NCI-H2107 (cell line): ENCODE results near the gene ATP6AP2.
"Not testable (repeated sequence)": the region's sequence is repeated elsewhere in the genome, so short reads cannot be mapped to it uniquely, and the experiment has no call there.

ENCODE experiments used
- DNase-seq: peaks from one replicate; lab custom pipeline; 2025; lab: John Stamatoyannopoulos, UW

ATP6AP2 gene

DNA sequence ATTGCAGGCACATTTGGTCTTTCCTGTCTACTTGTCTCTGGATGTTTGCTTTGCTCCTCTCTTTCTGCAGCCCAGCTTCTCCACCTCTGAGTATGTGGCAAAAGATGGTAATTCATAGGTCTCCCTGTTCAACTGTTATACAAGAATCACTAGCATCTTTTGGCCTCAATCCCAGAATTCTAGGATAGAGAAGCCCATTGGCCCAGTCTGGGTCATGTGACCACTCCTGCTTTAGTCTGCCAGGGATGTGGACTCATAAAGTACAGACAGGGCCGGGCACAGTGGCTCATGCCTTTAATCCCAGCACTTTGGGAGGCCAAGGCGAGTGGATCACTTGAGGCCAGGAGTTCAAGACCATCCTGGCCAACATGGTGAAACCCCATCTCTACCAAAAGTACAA lies 5.4 kb upstream of the ATP6AP2 start:
- DNase-seq, result not testable (repeated sequence)

GRCh38 chrX:40576291-40576690 lies 4.5 kb upstream of the ATP6AP2 start:
- no peak for DNase-seq

- DNase-seq, result no peak
Observed at GRCh38 chrX:40578039-40578695, 2.6 kb upstream of the ATP6AP2 start.

- no peak for DNase-seq
Observed at GRCh38 chrX:40579141-40579540, 1.6 kb upstream of the ATP6AP2 start.

DNA sequence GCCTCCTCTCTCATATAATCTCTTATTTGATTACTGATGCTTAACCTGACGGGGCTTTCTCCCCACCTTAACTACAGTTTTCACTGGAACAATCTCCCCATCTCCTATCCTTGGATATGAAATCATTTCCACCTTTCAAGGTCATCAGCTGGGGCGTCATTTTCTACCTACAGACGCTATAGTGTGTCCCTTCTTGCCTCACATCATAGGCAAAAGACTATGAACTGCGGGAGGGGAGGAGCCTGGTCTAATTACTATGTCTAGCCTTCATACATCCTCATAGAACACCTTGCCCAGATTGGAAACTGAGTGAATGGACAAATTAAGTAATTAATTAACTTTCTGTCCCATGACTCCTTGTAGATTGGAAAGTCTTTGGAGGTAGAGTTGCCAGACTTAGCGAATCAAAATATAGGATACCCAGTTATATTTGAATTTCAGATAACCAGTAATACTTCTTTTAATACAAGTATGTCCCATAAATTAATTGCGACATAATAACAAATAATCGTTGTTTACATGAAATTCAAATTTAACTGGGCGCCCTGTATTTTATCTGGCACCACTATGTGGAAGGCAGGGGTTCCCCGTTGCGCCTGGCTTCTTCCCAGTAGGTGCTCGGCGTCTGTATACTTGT lies 752 bp upstream of the ATP6AP2 start:
- DNase-seq, result no peak

DNA sequence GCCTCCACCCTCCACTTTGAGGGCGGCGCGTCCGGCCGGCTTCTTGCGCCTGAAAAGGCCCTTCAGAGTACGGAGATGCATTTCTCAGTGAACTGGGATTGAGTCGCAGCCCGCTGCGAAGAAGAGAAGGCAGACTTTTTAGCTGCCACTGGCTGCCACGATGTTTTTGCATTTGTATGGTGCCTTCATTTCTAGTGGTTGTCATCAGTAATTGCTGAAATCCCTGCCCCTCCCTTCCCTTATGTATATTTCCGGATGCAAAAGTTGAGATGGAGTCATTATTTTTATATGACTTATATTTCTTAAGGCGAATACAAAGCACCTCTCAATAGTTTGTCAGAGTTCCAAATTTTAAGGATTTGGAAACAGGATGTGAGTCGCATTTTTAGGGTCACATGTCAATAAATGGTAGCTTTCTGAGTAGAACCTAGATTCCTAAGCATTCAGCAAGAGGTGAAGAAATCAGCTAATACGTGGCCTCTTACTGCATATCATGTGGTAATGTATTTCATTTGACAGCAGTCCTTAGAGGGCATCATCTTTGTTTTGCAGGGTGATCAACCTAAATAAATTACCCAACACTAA lies 658 bp downstream of the ATP6AP2 start:
- DNase-seq, result no peak

DNA sequence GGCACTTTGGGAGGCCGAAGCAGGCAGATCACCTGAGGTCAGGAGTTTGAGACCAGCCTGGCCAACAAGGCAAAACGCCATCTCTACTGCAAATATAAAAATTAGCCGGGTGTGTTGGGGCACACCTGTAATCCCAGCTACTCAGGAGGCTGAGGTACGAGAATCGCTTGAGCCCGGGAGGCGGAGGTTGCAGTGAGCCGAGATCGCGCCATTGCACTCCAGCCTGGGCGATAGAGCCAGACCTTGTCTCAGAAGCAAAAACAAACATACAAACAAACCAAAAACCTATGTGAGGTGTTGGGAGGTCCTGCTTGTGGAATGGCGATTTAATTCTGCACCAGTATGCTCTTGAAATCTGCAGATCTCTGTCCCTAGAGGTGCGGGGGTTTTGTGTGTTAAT lies 1.4 kb downstream of the ATP6AP2 start:
- DNase-seq, result not testable (repeated sequence)

- no peak for DNase-seq
Observed at GRCh38 chrX:40582811-40583210, 2.0 kb downstream of the ATP6AP2 start.

GRCh38 chrX:40587623-40588022 lies 6.9 kb downstream of the ATP6AP2 start:
- DNase-seq, result not testable (repeated sequence)

GRCh38 chrX:40589616-40590321 lies 9.0 kb downstream of the ATP6AP2 start:
- not testable (repeated sequence) for DNase-seq

GRCh38 chrX:40603446-40603845 lies 22.7 kb downstream of the ATP6AP2 start:
- no peak for DNase-seq

GRCh38 chrX:40607381-40607780 lies 26.6 kb downstream of the ATP6AP2 start:
- no peak for DNase-seq

- DNase-seq, result no peak
Observed at GRCh38 chrX:40612511-40612910, 31.7 kb downstream of the ATP6AP2 start.

GRCh38 chrX:40615976-40616375 lies 35.2 kb downstream of the ATP6AP2 start:
- DNase-seq, result no peak

GRCh38 chrX:40617566-40617965 lies 36.8 kb downstream of the ATP6AP2 start:
- no peak for DNase-seq

DNA sequence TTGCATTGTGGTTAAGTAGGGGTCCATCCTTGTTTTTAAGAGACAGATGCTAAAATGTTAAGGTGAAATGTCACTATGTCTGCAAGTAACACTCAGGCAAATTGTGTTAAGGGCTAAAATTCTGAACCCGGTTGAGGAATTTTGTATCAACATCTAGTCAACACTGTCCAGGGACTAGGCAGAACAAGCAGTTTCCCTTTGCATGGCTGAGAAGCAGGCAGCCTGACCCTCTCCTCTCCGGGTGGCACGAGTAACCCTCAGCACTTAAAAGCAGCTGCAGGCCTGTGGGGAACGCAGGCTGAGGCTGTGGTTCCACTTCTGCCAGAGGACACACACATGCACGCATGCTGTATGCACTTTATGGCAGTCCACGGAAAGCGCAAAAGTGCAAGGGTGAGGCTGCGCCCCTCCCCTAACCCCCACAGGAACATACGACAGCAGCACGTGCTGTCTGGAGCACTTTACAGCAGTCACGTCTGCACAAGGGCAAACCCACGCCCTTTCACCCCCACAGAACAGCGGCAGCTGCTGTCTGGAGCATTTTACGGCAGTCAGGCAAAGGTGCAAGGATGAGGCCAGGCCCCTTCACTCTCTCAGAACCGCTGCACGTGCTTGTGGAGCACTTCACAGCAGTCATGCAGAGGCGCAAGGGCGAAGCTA lies 41.8 kb downstream of the ATP6AP2 start:
- no peak for DNase-seq

DNA sequence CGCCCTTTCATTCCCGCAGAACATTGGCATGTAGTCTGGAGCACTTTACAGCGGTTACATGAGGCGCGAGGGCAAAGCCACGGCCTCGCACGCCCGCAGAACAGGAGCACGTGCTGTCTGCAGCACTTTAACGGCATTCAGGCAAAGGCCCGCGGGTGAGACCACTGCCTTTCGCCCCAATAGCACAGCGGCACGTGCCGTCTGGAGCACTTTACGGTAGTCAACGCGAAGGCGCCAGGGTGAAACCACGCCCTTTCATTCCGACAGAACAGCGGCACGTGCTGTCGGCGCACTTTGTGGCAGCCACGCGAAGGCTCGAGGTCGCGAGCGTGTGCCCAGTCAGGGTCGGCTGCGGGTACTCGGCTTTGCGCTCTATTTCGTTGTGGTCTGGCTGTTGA lies 42.4 kb downstream of the ATP6AP2 start, which contains the start of gene MPC1L:
TSS of gene MPC1L (plus strand) at position 290 of the 398 bp plus-strand sequence. CDS start 138 bp downstream, outside the sequence.
- no peak for DNase-seq

DNA sequence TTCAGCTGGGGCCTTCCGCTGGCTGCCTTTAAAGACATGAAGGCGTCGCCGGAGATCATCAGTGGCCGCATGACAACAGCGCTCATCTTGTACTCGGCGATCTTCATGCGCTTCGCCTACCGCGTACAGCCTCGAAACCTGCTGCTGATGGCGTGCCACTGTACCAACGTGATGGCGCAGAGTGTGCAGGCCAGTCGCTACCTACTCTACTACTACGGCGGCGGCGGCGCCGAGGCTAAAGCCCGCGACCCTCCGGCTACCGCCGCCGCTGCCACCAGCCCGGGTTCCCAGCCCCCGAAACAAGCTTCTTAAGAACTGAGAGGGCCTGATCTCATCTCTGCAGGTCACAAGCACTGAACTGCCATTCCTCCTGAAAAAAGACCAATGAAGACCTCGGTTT lies 42.9 kb downstream of the ATP6AP2 start:
- no peak for DNase-seq

DNA sequence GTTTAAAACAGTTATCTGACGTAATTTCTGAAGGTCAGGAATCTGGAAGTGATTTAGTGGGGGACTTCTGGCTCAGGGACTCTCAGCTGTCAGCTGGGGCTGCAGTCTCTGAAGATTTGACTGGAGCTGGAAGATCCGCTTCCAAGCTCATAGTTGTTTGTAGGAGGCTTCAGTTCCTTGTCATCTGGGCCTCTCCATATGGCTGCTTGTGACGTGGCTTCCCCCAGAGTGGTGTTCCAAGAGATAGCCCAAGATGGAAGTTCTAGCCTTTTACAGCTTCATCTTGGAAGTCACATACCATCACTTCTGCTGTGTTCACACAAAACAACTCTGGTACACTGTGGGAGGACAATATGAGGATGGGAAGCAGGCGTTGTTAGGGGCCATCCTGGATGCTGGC lies 44.5 kb downstream of the ATP6AP2 start:
- DNase-seq, result no peak

DNA sequence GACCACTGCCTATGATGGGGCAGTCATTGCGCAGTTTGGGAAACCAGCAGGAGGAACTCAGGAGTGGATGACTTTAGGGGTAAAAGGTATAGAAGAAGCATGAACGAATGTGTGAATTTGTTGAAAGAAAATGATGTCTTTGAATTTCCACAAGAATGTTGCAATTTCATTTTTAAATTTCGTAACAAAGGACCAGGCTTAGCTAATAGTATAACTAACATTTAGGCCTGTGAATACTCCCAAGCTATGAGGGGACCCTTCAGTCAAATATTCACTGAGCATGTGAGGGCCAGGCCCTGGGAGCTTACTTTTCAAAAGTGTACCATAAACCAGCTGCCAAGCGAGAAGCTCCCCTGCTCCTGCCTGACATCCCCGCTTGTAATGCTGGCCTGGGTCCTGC lies 47.7 kb downstream of the ATP6AP2 start:
- no peak for DNase-seq

- DNase-seq, result no peak
Observed at GRCh38 chrX:40632199-40632598, 51.4 kb downstream of the ATP6AP2 start.

DNA sequence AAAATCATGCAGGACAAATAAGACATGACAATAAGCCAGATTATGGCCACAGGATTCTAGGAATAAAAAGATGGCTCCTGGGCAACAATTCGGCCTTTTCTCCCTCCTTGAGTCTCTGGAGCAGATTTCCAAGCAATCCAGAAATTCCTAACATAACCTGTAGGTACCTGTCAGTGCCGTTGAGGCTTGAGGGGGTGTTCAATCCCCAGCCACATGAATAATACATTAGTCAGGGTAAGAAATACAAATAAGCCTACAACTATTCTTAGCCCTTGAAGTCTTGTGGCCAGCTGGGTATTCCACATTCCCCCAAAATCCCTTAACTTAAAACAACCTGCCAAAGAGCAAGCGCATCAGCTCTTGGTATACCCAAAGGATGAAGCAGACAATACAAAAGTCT lies 56.9 kb downstream of the ATP6AP2 start:
- DNase-seq, result no peak
